GM18873 (cell line): Measurements from ENCODE around the gene FBLN1.

Experiments used
- ATAC-seq: cut with Tn5 transposase; IDR thresholded peaks from one replicate; pipeline ENCODE4 v1.9.1; 2021; ENCODE audit warnings: mild to moderate bottlenecking, moderate library complexity, moderate number of reproducible peaks; ENCODE audit not compliant: unreplicated experiment, low FRiP score

The FBLN1 gene

DNA sequence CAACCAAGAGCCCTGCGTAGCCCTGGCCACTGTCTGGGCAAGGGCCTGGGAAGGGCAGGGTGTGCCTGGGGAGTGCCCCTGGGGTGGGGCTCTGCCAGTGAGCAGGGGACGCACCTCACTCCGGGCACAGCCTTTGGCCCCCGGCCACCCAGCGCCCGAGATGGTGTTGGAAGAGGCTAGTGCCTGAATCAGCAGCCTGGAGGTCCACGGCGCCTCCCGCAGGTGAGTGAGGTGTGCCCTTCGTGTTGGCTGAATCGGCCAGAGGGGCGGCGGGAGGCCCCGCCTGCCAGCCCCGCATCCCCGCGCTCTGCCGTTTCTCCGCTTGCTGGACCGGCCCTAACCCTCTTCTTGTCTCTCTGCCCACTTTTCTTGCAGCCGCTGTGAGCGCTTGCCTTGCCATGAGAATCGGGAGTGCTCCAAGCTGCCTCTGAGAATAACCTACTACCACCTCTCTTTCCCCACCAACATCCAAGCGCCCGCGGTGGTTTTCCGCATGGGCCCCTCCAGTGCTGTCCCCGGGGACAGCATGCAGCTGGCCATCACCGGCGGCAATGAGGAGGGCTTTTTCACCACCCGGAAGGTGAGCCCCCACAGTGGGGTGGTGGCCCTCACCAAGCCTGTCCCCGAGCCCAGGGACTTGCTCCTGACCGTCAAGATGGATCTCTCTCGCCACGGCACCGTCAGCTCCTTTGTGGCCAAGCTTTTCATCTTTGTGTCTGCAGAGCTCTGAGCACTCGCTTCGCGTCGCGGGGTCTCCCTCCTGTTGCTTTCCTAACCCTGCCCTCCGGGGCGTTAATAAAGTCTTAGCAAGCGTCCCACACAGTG, 60.1 kb downstream of the FBLN1 start:
- ATAC-seq: no peak

DNA sequence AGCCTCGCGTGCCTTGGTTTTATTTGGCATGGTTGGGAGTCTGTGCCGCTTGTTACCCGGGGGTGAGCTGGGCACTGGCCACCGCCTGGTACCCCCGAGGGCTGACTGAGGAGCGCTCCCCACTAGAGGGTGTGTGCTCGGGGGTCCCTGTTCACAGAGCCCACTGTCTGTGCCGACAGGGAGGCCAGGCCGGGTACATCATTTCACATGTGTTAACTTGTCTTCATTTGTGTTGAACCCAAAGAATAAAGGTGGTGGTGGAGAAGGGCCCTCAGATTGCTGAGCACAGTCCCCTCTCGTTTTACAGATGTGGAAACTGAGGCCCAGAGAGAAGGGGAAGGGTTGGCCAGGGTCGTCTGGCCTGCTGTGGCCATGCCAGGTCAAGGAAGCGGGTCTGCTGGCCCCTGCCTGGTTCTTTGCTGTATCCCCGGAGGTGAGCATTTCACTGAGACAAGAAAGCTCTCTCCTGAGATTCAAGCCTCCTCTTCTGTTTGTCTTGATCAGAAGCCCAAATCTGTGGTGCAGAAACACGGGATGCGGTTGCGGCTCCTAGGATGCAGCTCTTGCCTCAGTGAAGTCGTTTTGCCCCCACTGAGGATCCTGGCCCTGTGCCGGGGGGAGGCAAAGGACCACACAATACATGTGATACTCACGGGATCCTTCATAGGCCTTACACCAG, 60.8 kb downstream of the FBLN1 start:
- ATAC-seq: no peak

DNA sequence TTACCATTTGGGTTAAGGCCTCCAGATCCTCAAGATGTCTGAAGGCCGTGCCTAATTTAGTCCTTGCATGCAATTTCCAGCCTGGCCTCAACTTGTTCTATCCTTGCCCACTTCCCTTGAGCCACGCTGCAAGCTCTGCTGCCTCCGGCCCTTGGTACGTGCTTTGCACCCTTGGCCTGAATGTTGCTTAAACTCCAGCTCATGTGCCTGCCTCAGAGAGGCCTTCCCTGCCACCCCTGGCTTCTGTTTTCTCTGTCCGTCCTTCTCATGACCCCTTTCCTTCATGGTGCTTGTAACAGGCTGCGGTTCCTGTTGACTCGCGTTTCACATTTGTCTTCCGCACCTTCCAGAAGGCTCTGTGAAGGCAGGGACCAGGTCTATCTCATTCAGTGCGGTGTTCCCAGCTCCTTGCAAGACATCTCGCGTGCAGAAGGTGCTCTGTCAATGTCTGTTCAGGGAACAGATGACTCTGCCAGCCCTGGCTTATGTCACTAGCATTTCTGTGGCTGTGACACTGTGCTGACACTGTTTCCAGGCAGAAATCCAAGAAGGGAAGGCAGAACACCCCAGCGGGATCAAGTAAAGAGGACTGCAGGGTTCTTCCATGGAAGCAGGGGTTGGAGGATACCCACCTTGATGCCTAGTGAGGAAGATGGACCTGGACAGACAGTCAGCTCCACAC, 61.8 kb downstream of the FBLN1 start:
- ATAC-seq: no peak

DNA sequence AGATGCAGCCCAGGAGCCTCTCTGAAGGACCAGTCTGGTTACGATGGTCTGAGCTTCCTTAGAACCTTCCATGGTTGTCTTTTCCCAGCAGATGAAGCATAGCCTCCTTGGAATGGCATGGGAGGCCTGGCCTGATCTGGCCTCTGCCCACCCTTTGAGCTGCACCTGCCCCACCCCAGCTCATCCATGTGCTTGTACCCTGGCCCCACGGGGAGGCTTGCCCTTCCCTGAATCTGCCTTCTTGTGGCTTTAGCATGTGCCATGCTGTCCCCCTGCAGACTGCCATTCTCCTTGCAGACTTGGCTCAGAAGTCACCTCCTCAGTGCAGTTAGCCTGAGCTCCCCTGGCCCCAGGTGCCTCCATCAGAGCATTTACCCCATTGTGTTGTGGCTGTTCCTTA, 62.5 kb downstream of the FBLN1 start:
- ATAC-seq: no peak

DNA sequence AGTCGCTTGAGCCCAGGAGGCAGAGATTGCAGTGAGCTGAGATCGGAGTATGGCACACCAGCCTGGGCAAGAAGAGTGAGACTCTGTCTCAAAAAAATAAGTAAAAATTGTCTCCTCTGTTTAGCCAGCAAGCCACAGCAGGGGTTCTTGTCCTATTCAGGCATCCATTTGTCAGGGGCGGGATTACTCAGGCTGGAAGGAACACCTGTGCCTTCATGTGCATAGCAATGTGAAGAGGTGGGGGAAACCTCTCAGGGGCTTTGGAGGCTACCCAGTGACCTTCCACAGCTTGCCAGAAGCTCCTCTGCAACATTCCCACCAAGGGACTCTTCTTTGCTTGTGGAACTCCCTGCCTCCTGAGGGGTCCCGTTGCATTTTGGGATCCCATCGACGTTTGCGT, 63.3 kb downstream of the FBLN1 start:
- no peak for ATAC-seq

DNA sequence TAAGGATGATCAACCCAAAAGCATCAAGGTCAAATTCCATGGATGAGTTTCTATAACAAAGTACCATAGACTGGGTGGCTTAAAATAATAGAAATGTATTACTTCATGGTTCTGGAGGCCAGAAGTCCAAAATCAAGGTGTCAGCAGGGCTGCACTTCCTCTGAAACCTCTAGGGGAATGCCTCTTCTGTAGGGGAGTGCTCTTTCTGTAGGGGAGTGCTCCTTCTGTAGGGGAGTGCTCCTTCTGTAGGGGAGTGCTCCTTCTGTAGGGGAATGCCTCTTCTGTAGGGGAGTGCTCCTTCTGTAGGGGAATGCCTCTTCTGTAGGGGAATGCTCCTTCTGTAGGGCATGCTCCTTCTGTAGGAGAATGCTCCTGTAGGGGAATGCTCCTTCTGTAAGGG, 65.5 kb downstream of the FBLN1 start:
- no peak for ATAC-seq

DNA sequence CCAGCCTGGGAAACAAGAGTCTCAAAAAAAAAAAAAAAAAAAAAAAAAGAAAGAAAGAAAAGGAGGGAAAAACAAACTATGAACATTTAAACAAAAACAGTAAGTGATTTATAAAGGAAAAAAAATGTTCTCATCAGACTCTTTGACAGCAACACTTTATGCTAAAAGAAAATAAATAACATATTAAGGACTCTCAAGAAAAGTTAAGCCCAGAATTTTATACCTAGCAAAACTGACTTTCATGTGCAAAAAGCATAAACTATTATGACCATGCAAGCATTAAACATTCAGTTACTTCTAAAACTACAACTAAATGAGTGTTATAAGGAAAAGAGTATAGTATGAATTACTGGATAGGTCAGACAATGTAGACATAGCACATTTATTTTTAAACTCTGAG, 68.4 kb downstream of the FBLN1 start:
- ATAC-seq: no peak

DNA sequence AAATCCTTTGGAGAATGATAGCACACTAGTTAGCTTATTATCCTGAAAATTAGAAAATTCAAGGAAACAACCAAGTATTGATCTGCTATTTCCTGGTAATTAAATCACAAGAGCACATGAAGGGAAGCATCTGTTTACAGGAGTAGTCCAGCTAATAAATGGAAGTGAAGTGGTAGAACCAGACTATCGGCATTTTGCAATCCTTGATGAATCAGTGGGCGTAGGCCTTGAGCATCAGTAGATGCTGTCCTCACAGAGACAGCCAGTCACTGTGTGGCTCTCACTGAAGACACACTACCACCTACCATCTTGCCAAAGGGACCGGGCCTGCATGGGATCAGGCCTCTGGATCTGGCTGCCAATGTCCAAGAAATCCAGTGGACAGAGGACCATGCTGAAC, 69.8 kb downstream of the FBLN1 start:
- no peak for ATAC-seq

DNA sequence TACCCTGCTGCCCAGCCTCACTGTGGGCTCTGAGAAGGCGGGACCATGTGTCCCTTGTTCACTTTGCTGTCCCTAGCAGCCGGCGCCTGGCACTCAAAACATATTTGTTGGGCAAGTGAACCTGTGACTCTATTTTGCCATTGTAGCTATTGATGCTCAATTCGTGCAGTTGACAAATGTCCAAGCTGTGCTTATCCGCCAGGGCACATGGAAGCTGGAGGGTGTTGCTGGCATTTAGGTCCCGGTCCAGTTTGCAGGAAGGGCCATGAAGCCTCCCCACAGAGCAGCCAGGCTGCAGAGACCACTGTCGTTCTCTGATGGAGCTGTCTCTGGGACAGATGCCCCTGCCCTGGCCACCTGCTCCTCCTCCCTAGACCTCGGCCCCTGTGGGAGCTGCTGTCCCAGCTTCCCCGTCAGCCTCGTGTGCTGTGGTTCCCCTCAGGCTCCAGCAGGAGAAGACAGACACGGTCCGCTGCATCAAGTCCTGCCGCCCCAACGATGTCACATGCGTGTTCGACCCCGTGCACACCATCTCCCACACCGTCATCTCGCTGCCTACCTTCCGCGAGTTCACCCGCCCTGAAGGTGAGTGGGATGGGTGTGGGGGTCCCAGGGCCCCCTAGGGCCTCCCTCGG, 71.5 kb downstream of the FBLN1 start:
- no peak for ATAC-seq

DNA sequence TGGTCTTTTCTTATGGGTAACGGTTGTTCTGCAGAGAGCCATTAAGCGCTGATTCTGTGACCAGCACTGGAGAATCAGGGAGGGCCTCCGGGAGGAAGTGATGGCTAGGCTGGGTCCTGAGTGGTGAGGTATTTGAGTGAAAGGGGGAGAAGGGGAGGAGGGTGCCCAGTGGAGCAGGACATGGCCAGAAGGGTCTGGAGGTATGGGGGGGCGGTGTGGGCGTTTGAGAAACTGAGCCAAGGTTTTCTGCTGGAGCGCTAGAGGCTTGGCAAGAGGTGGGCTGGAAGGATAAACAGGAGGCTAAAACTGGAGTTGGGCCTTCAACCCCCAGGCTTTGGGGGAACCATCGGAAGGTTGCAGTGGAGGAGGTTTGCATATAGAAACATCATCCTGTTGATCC, 72.5 kb downstream of the FBLN1 start:
- no peak for ATAC-seq

DNA sequence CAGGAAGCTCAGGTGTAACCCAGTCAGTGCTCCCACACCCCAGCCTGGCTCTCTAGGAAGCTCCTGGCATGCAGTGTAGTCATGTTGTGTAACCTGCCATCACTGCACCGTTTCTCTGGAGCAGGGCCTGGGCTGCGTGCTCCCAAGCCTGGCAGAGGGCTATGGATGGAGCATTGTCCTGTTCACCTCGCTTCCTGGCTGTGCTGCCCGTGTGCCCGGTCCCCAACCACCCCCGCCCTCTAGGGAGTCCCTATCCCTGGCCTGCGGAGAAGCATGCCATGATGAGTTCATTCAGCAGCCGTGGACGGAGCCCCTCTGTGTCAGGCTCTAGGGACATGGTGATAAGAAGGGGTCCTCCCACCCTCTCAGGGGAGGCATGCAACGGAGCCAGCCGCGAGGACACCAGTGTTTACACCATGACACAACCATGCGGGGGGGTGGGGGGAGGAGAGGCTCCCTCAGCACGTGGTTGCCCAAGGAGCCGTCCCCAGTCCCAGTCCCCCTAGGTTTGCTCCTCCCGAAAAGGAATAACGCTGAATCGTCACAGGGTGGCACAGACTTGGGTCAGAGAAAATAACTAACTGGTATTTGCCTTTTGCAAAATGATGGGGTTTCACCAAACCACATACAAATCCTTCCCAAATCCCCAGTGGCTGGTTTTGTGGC, 73.1 kb downstream of the FBLN1 start:
- no peak for ATAC-seq

DNA sequence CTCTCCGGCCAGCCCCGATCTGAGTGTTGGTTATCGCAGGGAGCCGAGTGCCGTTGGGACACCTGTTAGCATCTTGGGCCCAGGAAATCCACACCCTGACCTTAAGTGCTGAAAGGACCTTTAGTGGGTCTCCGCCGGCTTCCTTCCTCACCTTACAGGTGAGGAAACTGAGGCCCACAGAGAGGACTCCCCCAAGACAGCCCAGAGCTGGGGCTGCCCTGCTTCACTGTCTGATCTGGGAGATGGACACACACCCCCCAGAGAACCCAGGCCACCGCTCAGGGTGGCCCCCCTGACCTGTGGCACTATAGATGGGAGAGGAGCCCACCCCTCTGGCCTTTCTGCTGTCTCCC, 73.6 kb downstream of the FBLN1 start:
- ATAC-seq: no peak

DNA sequence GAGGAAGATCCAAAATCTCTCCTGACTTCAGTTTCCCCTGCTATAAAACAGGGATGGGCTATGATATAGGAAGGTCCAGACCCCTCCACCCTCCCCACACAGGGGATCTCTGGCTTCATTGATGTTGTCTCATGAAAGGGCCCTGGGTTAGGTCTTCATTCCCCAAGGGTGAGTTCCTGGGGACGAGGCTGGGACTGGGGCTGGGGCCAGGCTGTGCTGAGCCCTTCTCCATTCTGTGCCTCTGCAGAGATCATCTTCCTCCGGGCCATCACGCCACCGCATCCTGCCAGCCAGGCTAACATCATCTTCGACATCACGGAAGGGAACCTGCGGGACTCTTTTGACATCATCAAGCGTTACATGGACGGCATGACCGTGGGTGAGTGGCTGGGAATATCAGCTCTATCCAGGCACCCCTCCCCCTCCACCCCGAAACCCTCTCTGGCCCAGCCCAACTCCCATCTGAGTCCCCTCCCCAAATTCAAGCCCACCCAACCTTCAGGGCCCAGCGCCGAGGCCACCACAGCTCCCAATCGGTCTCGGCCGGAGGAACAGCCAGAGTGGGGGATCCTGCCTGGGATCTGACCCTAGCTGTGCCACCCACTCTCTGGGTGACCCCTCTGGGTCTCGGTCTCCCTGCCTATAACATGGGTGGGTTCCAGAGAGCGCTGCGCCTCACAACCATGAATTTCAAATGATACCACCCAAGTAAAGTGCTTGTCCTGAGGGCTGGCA, 74.2 kb downstream of the FBLN1 start:
- no peak for ATAC-seq

DNA sequence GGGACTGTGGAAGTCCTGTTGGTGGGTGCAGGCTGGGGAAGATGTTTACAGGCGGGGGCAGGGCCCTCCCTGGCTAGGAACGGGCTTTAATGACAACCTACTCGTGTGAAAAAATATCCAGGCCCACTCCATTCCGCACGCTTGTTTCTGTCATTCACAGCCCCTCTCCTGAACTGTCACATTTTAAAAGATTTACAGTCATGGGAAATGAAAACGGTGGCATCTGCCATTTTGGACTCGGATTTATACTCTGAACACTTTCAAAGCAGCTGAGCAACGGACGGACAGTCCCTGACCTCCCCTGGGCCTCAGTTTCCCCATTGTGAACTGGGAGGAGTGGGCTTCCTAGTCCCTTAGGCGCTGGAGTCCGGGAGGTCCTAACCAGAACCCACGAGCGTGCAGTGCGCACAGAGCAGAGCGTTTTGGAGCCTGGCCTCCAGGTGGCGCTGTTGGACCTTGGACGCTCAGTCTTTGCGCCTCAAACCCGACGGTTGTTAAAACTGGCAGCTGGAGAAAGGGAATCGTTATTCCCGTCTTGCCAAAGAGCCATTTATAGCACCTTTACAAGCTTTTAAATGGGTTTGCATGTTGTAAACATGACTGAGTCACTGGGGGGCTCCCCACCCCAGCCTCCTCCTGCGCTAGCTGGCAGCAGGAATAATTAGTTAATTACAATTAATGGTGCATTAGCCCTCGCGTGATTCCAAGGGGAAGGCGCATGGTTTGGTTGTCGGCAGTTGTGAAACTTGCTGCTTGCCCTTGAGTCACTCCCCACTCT, 75.3 kb downstream of the FBLN1 start:
- no peak for ATAC-seq

DNA sequence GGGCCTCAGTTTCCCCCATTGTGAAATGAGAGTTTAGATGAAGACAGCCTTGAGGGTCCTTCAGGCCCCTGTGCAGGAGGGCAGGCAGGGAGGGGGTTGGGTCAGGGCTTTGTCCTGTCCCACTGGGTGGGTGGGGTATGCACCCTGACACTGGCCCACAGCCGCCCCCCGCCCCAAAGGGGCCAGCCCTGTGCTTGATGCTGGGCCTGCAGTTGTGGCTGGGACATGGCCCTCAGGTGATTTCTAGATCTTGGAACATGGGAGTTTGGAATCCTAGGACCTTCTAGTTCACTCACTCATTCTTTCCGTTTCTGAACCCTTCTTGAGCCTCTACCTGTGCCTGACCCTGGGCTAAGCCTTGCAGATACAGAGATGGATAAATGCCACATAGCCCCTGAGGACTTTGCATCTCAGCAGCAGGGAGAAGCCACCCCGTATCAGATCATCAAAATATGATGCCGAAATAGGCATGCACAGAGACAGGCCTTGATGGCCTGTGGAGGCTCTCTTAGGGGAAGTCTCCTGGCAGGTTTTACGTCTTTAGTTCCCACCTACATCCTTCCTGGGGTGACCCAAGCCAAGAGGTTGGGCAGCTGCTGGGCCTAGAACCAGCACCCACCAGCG, 76.0 kb downstream of the FBLN1 start:
- ATAC-seq: no peak

DNA sequence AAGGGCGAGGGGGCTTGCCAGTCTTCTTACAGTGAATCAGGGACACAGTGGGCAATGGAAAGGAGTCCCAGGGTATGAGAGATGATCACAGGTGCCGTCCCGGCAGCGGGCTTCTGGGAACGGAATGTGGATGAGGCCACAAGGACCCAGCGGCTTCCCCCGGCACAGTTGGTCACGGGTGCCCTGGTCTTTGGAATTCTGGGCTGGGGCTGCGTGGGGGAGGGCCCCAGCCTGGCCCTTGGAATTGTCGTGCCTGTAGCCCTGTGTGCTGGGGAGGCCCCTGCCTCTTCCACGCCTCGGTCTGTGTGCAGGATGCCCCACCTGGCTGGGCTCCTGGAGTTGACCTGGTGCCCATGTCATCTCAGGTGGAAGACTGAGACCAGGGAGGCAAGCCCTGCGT, 76.6 kb downstream of the FBLN1 start:
- ATAC-seq: no peak

DNA sequence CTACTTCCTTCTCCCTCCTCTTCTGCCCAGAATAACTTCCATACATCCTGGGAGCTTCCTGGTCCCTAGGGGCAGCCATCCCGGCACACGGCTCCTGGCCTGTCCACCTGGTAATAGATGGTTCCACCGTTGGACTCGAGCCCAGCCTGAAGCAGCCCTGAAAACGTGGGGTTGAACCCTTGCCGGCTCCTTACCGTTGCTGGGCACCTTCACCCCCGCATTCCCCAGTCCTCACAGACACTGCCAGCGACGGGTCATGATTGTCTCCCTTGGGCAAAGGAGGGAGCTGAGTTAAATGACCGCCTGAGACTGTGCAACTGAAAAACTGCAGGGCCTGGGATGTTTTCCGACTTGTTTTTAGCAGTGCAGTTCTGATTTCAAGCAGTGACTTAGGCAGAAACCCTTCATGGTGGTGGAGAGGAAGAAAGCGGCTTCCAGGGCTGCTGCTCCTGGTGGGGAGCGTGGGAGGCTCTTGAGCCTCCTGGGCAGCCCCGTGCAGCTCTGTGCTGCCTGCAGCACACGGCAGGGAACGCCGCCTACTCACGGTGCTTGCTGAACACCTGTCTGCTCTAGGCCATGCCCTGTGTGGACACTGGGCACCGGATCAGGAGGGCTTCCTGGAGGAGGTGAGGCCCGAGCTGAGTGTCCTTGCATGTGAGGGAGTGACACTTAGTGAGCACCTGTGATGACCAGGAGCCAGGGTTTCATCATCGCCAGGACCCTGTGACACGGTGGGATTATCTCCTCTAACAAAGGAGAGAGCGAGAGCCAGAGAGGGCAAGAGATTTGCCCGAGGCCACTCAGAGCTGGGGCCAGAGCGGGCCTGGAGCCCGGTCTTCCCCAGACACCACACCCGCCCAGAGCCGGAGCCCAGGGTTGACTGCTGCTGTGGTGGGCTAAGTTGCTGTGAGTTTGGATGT, 77.4 kb downstream of the FBLN1 start:
- no peak for ATAC-seq
